HG03565 (cell line): ENCODE data around the gene TMEM238.
A peak's percentile ranks its signal among the peaks of the same experiment; 100 is the strongest.
"Not testable (repeated sequence)": the region's sequence is repeated elsewhere in the genome, so short reads cannot be mapped to it uniquely, and the experiment has no call there.

Source experiments
- ATAC-seq: cut with Tn5 transposase; IDR thresholded peaks from one replicate; pipeline ENCODE4 v1.9.1; 2021; ENCODE audit warnings: mild to moderate bottlenecking, moderate library complexity; ENCODE audit not compliant: unreplicated experiment

TMEM238 gene, protein sequence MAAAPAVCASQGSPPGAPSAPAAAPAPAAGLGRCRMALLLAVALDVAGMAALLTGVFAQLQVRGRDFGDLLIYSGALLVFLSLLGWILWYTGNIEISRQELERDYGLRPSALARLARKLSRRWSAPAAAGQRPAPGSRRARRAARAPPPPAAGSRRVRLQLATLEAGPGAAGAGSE

DNA sequence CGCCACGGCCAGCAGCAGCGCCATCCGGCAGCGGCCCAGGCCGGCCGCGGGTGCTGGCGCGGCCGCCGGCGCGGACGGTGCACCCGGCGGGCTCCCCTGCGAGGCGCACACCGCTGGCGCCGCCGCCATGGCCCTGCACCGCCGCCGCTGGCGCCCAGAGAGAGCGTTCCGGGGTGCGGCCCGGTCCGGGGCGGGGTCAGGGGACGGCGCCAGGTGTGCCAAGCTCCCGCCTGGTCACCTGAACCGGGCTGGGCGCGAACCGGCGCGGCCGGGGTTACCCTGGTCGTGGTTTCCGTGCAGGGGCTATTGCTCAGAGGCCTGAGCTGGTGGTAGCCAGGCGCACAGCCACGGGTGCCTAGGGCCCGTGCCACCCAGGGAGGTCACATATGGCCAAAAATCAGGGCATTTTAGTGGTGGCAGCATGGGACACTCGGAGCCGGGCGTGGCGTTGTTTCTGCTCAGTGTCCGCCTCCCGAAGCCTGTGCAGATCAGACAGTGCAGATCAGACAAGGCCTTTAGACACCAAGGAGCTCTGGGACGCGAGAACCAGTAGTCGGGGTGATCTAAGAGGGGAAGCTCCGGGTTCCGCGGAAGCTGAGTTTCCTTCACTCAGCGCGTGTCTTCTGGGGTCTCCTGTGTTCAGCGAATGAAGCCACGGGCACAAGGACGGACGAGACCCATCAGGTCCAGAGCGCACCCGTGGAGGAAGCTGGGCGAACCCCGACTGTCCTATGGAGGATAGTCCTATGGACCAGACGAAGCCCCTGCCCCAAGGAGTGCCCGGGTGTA lies at the start of gene TMEM238:
Gene TMEM238, minus strand, starts transcription at position 162 of the 789 bp plus-strand sequence. Its CDS starts 33 bp downstream, at position 129.
- no peak for ATAC-seq

DNA sequence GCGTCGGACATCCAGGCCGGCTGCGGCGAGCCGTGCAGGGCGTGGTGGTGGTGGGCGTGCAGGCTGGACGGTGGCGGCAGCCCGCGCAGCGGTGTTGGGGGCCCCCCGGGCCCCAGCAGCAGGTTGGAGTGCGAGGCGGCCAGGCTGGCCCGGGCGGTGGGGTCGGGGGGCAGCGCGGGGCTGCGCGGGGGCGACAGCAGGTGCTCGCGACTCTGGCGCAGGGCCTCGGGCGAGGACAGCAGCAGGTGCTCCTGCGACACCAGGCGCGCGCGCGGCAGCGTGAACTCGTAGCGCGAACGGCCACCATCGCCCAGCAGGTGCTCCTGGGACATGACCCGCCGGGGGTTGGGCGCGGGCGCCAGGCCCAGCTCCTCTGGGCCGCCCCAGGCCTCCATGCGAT lies 49.2 kb upstream of the TMEM238 start:
- ATAC-seq, result no peak

DNA sequence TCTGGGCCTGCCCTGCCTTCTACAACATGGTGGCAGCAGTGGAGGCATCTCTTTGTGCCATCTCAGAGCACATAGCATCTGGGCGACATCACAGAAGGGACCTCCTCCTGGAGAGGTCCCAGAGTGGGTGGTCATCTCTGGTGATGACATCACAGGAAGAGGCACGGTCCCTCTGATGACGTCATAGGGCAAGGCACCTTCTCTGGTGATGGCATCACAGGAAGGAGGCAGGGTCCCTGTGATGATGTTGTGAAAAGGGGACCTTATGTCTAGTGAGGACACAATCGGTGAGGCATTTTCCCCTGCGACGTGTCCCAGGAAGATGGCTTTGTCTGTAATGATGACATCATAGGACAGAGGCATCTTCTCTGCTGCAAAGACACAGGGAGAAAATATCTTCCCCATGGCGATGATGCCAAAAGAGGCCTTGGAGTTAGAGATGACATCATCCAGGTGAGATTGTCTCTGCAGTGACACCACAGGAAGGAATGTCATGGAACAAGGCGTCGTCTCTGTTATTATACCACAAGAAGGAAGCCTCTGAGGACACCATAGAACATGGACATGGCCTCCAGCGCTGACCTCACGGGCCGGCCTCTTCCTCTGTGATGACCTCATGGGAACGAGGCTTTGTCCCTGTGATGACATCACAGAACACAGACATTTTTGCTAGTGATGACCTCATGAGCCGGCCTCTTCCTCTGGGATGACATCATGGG lies 48.3 kb upstream of the TMEM238 start:
- ATAC-seq, result no peak

DNA sequence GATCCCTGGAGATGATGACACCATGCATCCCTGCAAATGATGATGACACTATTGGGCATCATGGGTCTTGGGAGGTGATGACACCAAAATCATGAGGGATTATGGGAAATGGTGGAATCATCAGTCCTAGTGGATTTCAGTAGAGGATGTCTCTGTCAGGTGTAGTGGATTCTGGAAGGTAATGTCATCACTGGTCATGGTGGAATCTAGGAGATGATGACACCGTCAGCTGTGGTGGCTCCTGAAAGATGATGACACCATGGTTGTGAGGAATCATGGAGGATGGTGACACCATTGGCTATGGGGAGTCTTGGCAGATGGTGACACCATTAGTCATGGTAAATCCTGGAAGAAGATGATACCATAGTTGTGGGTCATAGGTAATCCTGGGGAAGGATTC lies 47.1 kb upstream of the TMEM238 start:
- no peak for ATAC-seq

DNA sequence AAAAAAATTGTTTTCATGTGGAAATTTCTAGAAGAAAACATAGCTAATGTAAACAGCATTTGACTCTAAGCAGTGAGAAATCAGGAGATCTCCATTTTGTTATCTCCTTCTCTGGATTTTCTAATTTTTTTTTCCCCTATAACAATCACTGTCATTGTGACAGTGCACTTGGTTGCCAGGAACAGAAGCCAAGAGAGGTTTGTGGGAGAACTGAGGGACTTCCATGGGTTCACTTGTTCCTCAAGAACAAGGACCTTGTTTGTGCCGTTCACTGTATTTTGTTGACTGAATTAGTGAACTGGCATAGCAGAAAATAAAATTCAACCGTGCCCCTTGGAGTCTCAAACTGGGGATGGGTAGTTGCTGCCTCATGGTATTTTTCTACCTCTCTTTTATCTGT lies 42.0 kb upstream of the TMEM238 start:
- no peak for ATAC-seq

DNA sequence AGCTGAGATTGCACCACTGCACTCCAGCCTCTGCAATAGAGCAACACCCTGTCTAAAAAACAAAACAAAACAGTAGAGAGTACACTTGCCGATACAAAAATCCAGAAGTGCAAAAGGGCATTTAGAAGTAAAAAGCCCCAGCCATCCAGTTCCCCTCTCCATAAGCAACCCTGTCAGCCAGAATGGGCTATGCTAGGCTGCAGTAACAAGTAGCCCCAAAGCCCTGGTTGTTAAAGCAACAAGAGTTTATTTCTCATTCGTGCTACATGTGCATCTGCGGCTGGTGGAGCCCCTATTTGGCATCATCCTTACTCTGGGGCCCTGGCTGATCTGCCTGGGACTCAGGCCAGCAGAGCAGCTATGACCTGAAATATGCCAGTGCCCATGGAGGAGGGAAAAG lies 40.4 kb upstream of the TMEM238 start:
- ATAC-seq, result no peak

DNA sequence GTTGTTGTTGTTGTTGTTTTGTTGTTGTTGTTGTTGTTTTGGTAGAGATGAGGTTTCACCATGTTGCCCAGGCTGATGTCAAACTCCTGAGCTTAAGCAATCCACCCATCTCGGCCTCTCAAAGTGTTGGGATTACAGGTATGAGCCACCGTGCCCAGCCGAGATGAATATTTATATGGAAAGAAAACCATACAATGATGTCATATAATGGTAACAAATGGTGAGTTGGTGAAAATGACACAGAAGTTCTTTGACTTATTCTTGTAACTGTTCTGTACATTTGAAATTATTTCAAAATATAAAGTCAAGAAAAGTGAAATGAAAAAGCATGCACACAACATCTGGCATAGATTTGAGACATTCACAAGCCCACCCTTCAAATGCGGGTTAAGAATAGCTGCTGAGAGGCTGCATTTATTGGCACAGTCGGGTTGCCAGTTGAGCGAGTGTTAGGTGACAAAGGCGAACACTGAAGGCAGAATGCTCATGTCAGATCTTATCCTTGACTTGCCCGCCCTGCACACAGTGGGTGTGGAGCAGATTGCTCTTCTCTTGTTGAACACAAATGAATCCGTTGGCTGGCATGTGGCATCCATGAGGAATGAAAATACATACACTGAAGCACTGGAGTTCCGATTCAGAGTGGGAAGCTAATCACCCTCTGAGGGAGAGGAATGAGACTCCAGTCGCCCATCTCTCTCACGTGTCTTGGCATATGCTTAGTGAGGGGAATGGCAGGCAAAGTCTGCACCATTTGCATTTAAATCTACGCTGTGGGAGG lies 39.3 kb upstream of the TMEM238 start:
- ATAC-seq, result no peak

DNA sequence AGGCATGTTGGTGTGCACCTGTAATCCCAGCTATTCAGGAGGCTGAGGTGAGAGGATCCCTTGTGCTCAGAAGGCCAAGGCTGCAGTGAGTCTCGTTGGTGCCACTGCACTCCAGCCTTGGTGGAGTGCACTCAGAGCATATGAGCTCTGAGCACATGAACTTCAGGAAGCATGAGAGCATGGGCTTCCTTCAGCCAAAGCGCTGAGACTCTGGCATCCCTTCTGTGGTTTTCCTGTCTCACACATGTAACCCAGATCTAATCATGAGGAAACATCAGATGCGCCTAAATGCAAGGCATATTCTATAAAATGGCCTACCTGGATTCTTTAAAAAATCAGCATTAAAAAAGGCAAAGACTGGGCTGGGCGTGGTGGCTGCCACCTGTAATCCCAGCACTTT lies 37.2 kb upstream of the TMEM238 start:
- ATAC-seq, result not testable (repeated sequence)

DNA sequence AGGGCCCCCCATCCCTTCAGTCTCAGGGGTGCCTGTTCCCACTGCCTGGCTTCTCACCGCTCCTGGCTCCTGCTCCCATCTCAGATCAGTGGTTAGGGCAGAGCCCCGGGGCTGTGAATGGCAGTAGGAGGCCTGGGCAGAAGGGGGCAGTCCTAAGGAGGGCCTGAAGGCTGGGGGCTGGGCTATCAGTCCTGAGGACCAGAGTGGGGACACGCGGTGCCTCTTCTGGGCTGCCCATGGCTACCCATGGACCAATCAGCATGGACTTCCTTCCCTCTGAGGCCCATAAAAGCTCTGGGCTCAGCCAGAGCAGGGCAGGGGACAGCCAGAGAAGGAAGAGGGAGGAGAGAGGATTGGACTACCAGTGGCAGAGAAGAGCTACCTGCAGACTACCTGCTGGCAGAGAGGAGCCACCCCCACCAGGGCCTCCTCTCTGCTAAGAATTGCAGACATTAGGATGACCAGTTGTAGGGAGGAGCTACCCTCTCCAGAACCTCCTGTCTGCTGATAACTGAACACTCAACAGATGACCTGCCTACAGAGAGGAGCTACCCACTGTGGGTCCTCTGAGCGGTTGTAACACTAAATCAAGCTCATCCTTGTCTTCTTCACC lies 35.6 kb upstream of the TMEM238 start:
- ATAC-seq, result no peak

DNA sequence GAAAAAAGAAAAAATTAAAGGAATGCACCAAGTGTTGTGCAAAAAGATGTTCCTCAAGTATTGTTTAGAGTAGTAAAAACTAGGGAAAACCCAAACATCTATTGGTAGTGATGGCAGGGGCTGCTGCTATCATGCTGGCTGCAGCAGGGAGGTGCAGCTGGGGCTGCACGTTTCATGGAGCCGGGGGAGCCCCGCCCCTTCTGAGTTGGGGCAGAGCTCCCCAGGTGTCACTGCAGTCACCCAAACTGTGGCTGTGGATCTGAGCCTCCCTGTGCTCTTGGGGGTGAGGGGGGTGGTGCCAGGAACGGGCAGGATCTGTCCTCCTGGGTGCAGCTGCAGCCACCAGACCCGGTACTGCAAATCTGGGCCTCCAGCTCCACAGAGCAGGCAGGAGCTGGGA lies 35.0 kb upstream of the TMEM238 start:
- no peak for ATAC-seq

DNA sequence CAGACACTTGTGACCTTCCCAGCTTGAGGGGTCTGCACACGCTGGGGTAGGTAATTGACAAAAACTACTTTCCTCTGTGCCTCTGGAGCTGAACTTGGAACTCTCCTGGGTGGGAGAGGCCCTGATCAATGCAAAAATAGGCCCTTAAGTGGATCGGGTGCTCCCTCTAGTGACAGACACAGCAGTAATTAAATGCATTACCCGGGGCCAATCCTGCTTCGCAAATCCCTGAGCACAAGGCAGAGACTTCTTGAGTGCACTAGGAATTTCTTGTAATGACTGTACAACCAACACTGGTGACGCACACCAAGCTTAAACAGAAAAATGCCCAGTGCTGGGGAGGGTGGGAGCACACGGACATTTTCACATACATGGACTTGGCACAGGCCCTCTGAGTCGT lies 34.1 kb upstream of the TMEM238 start:
- no peak for ATAC-seq

DNA sequence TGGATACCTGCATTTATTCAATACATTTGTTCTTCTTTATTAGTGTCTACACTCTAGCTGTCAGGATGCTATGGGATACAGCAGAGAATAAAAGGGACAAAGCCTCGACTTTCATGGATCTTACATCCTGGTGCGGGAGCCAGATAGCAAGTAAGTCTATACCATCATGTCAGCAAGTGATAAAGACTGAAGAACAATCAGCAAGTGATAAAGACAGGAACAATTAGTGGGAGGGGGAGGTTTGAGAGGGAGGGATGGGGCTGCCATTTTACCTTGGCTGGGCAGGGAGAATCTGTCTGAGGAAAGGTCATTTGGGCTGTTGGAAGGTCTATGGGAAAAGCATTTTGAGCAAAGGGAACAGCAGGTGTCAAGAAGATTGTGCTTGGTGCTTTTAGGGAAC lies 26.1 kb upstream of the TMEM238 start:
- no peak for ATAC-seq

DNA sequence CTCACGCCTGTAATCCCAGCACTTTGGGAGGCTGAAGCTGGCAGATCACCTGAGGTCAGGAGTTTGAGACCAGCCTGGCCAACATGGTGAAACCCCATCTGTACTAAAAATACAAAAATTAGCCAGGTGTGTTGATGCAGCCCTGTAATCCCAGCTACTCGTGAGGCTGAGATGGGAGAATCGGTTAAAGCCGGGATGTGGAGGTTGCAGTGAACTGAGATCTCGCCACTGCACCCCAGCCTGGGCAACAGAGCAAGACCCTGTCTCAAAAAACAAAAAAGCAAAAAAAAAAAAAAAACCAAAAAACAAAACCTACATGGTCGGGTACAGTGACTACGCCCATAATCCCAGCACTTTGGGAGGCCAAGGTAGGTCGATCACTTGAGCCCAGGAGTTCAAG lies 25.1 kb upstream of the TMEM238 start:
- ATAC-seq, result not testable (repeated sequence)

DNA sequence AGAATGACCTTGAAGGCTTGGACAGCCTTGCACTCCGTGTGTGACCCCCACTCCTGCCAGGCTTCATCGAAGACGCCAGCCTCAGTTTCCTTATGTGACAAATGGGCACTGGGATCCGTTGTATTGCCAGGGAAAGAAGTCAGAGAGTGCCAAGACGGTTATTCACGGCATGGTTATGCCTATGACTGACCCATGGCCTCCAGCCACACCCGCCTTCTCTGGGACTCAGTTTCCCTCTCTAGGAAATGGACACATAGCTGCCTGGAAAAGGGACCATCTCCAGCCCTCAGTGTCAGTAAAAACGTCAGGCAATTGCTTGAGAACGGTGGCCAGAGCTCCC lies 24.4 kb upstream of the TMEM238 start:
- ATAC-seq, result no peak

DNA sequence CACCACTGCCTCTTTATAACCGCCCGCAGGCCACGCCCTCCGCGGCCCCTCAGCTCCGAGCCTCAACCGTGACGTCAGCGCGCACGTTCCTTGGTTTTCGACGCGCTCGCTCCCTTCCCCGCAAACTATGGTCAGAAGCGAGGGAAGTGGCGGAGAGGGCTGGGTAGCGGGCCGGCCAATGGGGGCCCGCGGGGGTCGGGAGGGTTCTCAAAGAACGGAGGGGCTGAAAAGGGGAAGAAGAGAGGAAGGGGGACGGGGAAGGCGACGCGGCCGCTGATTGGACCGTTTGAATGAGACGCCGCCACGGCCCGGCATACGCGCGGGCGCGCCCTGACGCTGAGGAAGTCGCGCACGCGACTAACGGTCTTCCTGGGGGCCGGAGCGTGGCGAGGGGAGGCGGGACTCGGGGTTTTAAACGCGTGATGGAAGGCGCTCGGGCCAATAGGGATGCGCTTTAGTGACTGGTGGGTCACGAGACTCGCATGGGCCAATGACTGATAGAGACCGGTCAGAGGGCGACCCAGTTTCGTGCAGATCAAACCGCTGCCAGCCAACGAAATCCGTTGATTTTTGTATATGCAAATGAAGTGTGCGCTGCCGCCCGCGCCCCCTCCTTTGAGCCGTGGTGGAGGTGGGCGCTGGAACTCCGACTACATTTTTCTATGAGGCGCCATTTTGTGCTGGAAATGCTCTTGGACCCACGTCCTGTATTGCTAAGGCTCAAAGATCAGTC lies 23.9 kb upstream of the TMEM238 start:
- peak; percentile 83 for ATAC-seq

DNA sequence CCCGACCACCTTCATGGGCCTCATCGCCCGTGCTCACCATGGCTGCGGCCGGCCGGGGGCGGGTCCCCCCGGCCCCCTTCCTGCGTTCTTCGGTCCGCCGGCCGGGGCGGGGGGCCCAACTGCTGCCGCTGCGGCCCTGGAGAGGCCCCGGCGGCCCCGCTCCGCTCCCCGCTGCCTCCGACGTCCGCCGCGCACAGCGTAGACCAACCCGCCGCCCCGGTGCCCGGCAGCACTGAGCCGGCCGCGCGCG lies 23.4 kb upstream of the TMEM238 start, which contains the start of gene UBE2S:
Gene UBE2S, minus strand, starts transcription at position 239 of the 250 bp plus-strand sequence. Its CDS starts 199 bp downstream, at position 40.
- not testable (repeated sequence) for ATAC-seq

DNA sequence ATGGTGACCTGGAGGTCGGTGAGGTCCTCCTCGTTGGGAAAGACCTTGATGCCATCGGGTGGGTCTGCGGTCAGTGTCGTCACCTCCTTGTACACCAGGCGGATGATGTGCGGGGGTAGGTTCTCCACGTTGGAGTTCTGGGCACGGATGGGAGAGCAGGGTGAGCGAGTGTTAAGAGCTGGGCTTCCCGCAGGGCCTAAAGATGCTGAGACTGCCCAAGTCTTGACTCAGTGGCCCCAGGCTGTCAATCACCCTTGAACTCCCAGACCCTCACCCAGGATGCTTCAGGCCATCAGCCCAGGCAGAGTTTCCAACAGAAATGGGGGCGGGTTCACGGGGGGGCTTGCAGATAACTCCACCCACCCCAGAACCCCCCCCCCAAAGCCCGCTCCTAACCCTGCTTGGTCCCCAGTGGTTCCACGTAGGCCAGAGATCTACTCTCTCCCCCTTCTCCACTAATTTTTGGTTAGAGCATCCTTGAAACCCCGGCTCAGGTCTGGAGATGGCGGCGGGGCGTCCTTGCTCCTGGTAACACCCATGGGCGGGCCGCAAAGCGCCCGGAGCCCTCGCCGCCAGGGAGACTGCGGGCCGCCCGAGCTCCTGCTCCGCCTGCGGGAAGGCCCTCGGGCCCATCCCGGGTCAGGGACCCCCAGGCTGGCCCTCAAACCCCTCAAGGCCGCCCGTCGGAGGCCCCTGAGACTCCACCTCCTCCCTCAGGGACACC lies 22.9 kb upstream of the TMEM238 start:
- ATAC-seq, result peak; percentile 15

DNA sequence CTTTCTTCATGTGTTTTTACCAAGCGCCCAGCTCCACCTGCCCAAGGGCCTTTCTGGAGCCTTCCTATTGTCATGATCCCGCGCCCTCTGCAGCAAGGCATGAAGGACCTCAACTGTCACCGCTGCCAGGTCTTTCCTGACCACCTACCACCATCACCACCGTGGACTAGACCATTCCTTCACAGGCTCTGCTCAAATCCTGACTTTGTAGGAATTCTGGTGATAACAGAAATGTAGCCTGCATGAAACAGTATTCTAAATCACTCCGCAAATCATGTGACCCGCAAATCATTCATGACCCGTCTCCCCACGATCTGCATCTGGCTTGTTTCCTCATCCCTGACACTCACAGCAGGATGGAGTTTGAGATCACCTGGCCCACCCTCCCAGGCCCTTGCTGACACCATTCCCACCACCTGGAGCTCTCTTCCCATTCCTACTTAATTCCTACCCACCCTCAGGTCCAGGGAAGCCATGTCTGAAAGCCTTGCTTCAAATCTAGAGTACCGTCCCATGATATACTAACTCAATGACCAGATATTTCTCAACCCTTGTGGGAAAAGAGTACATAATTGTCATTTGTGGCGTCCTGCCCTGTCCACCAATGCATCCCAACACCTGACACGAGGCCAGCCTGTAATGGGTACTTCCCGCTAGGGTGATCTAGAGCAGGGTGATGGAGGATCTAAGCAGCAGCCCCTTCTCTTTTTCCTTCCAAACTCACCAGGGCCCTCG lies 22.2 kb upstream of the TMEM238 start:
- no peak for ATAC-seq

DNA sequence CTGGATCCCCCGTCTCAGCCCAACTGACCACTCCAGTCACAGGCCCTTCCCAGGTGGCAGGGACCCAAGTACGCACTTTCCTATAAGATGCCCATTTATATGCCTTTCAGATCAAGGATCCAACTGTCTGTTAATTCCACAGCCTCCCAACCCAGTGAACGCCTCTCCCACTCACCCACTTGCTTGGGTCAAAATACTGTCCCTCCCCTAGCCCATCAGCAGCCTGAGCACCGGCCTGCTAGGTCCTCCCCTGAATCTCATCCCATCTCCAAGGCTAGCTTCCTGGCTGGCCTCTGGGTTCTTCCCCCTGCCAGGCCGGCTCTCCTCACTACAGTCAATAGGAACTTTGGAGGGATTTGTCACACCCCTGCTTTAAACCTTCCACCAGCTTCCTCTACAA lies 21.5 kb upstream of the TMEM238 start:
- ATAC-seq, result no peak
